ENCODE results near the gene ADORA3.

GRCh38 chr1:111463029-111463683 lies 40.3 kb downstream of the ADORA3 start:
- TF ChIP-seq CTCF (IDR thresholded peaks at IDR 0.05; ENCODE audit: insufficient read depth, low read length) (no peak), POLR2AphosphoS5 (IDR thresholded peaks at IDR 0.05; ENCODE audit: low read depth) (no peak)
- TF ChIP-seq, protein P1, sequence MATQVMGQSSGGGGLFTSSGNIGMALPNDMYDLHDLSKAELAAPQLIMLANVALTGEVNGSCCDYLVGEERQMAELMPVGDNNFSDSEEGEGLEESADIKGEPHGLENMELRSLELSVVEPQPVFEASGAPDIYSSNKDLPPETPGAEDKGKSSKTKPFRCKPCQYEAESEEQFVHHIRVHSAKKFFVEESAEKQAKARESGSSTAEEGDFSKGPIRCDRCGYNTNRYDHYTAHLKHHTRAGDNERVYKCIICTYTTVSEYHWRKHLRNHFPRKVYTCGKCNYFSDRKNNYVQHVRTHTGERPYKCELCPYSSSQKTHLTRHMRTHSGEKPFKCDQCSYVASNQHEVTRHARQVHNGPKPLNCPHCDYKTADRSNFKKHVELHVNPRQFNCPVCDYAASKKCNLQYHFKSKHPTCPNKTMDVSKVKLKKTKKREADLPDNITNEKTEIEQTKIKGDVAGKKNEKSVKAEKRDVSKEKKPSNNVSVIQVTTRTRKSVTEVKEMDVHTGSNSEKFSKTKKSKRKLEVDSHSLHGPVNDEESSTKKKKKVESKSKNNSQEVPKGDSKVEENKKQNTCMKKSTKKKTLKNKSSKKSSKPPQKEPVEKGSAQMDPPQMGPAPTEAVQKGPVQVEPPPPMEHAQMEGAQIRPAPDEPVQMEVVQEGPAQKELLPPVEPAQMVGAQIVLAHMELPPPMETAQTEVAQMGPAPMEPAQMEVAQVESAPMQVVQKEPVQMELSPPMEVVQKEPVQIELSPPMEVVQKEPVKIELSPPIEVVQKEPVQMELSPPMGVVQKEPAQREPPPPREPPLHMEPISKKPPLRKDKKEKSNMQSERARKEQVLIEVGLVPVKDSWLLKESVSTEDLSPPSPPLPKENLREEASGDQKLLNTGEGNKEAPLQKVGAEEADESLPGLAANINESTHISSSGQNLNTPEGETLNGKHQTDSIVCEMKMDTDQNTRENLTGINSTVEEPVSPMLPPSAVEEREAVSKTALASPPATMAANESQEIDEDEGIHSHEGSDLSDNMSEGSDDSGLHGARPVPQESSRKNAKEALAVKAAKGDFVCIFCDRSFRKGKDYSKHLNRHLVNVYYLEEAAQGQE (IDR thresholded peaks at IDR 0.05; ENCODE audit: insufficient replicate concordance, low read depth): no peak

Data from HL-60 (cell line).